HG02885 (cell line): ENCODE measurements around the gene COL23A1.
"Not testable (repeated sequence)": the region's sequence is repeated elsewhere in the genome, so short reads cannot be mapped to it uniquely, and the experiment has no call there.

ENCODE experiments used
- ATAC-seq: cut with Tn5 transposase; IDR thresholded peaks from one replicate; pipeline ENCODE4 v1.9.1; 2021; ENCODE audit warnings: mild to moderate bottlenecking; ENCODE audit not compliant: unreplicated experiment, poor library complexity

The COL23A1 gene

GRCh38 chr5:178241231-178241663, 348.9 kb downstream of the COL23A1 start:
- no peak for ATAC-seq

DNA sequence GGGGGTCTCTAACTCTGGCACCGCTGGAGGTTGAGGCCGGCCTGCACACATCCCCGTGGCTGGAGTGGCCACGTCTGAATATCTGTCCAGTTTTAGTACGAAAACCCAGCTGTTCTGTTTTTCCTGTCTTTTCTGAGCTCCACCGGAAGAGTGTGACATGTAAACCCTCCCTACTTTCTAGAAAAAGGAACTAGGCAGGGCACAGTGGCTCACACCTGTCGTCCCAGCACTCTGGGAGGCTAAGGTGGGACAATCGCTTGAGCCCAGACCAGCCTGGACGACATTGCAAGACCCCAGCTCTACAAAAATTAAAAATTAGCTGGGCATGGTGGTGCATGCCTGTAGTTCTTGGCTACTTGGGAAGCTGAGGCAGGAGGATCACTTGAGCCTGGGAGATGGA, 349.4 kb downstream of the COL23A1 start:
- ATAC-seq: no peak

GRCh38 chr5:178240341-178240741, 349.9 kb downstream of the COL23A1 start:
- no peak for ATAC-seq

DNA sequence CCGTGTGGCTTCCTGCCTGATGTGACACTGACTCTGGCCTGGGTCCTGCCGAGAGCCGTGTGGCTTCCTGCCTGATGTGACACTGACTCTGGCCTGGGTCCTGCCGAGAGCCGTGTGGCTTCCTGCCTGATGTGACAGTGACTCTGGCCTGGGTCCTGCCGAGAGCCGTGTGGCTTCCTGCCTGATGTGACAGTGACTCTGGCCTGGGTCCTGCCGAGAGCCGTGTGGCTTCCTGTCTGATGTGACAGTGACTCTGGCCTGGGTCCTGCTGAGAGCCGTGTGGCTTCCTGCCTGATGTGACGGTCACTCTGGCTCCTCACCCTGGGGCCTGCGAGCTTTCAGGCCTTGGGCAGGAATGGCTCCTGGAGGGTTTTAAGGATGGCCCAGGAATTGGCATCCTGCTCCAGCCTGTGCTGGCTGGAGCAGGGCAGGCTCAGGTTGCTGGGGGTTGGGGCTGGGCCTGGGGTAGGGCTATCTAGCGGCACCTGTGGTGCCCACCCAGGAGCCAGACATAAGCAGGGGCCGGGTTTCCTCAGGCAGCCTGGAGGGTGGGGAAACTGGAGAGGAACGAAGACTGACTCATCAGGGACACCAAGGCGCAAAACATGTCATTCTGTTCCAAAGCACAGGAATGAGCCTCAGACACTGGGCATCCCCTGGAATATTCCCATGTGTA, 350.4 kb downstream of the COL23A1 start:
- ATAC-seq: not testable (repeated sequence)

- ATAC-seq: no peak
Observed at GRCh38 chr5:178238711-178239592, 351.2 kb downstream of the COL23A1 start.

DNA sequence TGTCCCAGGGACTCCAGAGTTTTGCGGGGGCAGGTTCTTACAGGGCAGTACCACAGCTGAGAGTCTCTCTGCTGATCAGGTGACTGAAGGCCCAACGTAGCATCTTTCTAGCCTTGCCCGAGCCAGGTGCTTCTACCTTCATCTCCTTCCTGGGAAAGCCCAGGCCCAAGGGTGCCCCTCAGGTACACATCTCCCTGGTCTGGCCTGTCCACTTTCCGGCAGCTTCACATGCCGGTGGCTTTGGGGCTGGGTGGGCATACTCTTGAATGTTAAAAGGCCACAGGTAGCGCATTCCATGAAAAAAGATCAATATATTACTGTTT, 351.9 kb downstream of the COL23A1 start:
- no peak for ATAC-seq

DNA sequence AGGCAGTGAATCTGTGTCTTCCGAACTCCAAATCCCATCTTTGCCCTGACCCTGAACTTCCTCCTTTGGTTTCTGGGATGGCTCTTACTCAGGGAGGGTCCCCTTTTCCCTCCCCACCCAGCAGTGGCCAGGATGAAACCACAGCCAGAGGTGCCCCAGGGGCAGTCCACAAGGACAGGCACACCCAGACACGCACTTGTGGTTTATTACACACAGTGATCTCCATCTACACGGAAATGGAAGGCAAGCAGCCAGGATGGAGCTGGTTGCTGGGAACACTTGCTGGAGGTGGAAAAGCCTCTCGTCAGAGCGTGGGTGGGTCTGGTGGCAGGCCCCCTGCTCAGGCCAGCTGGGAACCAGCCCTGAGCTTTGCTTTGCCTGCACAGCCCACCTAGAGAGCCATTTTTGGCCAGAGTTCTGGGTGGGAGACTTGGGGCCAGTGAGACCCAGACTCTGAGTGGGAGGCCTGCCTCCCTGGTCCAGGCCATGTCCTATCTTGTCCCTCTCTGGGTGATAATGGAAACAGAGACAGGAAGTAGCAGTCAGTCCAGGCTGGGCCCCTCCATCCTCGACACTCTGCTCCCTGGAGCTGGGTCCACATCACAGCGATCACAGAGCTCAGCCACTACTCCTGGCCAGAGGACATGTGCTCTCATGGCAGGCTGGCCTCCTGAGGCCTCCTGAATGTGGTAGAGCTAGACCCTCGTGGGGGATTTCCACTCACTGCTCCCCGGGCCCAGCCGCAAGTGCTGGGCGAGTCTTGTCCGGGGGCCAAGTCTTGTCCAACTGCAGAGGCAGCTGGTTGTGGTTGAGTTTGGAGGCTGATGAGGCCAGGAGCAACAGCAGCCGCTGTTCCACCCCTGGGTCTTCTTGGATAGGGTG, 352.5 kb downstream of the COL23A1 start:
- ATAC-seq: no peak

- no peak for ATAC-seq
Observed at GRCh38 chr5:178236679-178237078, 353.5 kb downstream of the COL23A1 start.

DNA sequence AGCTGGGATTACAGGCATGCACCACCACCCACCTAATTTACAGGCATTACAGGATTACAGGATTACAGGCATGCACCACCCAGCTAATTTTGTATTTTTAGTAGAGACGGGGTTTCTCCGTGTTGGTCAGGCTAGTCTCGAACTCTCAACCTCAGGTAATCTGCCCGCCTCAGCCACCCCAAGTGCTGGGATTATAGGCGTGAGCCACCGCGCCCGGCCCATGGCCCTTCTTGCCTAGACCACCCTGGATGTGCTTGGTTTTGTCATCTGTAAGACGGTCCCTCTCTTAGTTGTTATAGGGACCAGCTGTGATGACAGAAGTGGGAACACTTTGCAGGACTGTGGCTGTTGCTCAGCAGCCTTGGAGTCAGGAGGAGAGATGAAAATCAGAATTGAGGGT, 354.1 kb downstream of the COL23A1 start:
- no peak for ATAC-seq

DNA sequence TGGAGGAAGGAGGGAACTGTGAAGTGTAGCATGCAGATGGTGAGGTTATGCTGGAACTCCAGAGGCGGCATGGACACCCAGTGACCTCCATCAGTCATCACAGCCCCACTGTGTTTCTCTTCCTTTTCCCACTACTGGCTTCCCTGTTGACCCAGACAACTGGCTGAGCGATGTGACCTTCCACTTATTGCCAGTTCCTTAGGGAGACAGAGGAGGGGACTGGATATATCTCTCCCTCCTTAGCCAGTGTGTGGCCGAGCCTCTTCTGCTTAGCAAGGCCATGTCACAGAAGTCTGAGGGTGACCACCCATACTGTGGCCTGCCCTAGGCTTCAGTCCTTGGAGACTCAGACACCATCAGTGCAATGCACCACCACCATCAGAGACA, 354.6 kb downstream of the COL23A1 start:
- ATAC-seq: no peak

DNA sequence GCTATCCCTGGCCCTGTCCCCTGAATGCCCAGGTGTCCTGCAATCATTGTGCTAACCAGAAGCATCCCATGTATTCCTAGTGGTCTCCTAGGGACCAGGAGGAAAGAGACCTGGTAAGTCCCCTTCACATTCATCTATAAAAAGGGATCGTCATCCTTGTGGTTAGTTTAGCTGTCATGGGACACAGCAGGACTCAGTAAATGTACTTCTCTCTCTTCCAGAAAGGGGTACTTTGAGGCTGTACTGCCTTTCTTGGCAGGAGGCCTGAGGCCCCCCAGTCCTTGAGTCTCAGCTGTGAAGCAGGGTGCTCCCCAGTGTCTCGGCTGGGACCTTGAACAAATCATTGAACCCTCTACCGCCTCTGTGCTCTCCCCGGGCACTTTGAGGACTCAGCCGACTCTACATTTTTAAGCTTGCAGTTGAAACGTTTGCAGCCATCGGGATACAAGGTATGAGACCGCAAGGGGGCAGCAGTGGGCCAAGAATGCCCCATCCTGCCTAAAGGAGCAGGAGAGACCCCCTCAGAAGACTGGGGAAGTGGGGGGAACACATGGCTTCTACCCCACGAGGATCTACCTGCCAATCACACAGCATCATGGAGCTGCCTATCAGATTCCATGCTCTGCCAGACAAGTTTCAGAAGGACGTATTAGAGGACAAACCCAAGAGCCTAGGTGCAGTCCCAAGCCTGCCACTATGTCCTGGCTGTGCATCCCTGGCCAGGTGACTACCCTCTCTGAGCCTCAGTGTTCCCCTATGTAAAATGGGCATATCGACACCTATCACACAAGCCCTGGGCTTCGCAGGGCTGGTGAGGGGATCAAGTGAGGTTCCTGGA, 355.2 kb downstream of the COL23A1 start:
- peak; percentile 27 for ATAC-seq

- no peak for ATAC-seq
Observed at GRCh38 chr5:178234121-178234749, 356.0 kb downstream of the COL23A1 start.

GRCh38 chr5:178232920-178233429, 357.2 kb downstream of the COL23A1 start:
- no peak for ATAC-seq

DNA sequence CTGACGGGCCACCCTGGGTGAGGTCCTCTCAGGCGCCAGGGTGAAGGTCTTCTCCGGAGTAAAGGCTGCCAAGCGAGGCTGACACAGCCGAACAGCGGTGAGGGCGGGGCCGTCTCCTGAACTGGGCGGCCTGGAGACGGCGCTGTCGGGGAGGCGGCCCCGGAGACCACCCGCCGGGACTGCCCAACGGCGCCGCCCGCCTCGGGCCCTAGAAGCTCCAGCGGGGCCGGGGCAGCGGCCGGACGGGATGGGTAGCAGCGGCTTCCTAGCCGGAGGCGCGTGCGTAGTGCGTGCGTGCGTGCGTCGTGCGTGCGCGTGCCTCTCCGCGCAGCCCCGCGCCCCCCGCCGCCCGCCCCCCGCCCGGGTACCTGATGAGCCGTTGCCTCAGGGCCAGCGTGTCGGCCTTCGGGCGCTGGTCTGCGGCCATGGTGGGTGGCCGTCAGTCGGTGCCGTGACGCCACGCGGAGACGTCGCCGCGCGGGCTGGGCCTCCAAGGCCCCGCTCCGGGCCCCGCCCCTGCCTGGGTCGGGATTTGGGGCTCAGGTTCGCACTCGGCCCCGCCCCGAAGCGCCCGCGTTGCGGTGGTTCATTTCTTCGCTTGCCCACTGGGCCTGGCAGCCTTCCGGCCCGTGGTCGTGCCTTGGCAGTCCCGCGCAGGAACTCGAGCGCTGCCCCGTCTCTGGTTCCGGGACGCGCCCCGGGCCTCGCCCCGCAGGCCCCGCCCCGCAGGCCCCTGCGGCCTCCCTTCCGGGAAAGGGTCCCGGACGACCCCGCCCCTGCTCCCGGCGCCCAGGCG, 357.9 kb downstream of the COL23A1 start, which contains the start of gene PHYKPL:
PHYKPL (minus strand) TSS at position 679 of the 796 bp plus-strand sequence; CDS start at position 427, 252 bp downstream.
- ATAC-seq: peak; percentile 69

- no peak for ATAC-seq
Observed at GRCh38 chr5:178231539-178232123, 358.6 kb downstream of the COL23A1 start.

- ATAC-seq: no peak
Observed at GRCh38 chr5:178230879-178231538, 359.2 kb downstream of the COL23A1 start.

DNA sequence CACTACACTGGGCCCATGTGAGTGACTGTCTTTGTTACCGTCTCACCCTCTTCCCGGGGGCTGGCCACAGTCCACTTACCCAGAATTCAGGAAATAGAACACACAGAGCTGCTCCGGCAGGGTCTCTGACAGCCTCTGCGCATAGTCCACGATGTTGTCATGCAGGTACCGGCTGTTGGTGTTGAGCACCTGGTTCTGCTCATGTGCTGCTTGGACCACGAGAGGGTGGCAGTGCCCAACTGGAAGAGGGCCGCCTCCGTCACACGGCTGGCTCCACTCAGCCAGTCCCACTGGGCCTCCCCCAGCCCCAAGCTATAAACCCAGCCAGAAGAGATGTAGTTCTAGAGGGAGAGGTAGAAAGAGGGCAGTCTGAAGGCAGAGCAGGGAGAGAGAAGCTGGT, 360.3 kb downstream of the COL23A1 start:
- no peak for ATAC-seq
